CD14-positive monocyte (primary cell): ENCODE measurements around the gene DTX2. TPM values are rescaled to one million over a fixed set of nuclear protein-coding genes. Genes with fewer than 3 reads are reported as not detected.
"Not testable (repeated sequence)": the region's sequence is repeated elsewhere in the genome, so short reads cannot be mapped to it uniquely, and the experiment has no call there.

Experiments
- DNase-seq, 3 donors: peaks; one replicate each; pipeline ENCODE4 v3.0.0-alpha.2; 2011 to 2022
- H2AFZ ChIP-seq: 2 replicates; pipeline ENCODE4 v1.6.0; 2012; ENCODE audit warnings: mild to moderate bottlenecking, low read depth, low read length, inconsistent platforms; ENCODE audit not compliant: insufficient read depth, poor library complexity, severe bottlenecking
- H3K27ac ChIP-seq, 2 donors: 1 replicate in 1 of 2; 2 replicates in 1 of 2; pipeline ENCODE4 v1.5.1; 2012 to 2013; ENCODE audit warnings: low read length in 2 of 2, control low read depth in 1 of 2, inconsistent platforms in 1 of 2, low read depth in 1 of 2, mild to moderate bottlenecking in 1 of 2
- H3K27me3 ChIP-seq, 2 donors: one replicate each; pipeline versions ENCODE4 v1.6.0 to v1.6.1; 2011 to 2013; ENCODE audit warnings: low read length in 2 of 2; ENCODE audit not compliant: control insufficient read depth in 2 of 2, insufficient read depth in 2 of 2
- H3K36me3 ChIP-seq, 2 donors: replicated peaks in 1 of 2; 1 replicate in 1 of 2; 2 replicates in 1 of 2; pipeline versions ENCODE4 v1.5.1 to v1.6.1; 2012 to 2013; ENCODE audit warnings: low read length in 2 of 2, control low read depth in 1 of 2, inconsistent platforms in 1 of 2, mild to moderate bottlenecking in 1 of 2; ENCODE audit not compliant: insufficient read depth in 2 of 2, control insufficient read depth in 1 of 2
- H3K4me1 ChIP-seq, 2 donors: 1 replicate in 1 of 2; 2 replicates in 1 of 2; pipeline versions ENCODE4 v1.5.1 to v1.6.1; 2012 to 2013; ENCODE audit warnings: low read length in 2 of 2, control low read depth in 1 of 2, inconsistent platforms in 1 of 2, mild to moderate bottlenecking in 1 of 2, moderate library complexity in 1 of 2; ENCODE audit not compliant: insufficient read depth in 2 of 2, control insufficient read depth in 1 of 2
- H3K4me2 ChIP-seq: replicated peaks from 2 replicates; pipeline ENCODE3; 2012; ENCODE audit warnings: low read length, moderate library complexity, mild to moderate bottlenecking; ENCODE audit not compliant: poor library complexity, severe bottlenecking; ENCODE audit errors: extremely low read depth
- H3K4me3 ChIP-seq, 3 experiments: fragments of 200-600 bp in 1 of 3; sonication (generic) in 1 of 3; replicated peaks in 1 of 3; 1 replicate in 2 of 3; 2 replicates in 1 of 3; pipeline ENCODE4 v1.5.1; 2011 to 2013; ENCODE audit warnings: low read length in 3 of 3, mild to moderate bottlenecking in 3 of 3, control low read depth in 2 of 3, low read depth in 2 of 3, inconsistent platforms in 1 of 3, moderate library complexity in 1 of 3
- H3K79me2 ChIP-seq: 2 replicates; pipeline ENCODE4 v1.6.0; 2012; ENCODE audit warnings: mild to moderate bottlenecking, control low read depth, inconsistent platforms, low read length, moderate library complexity; ENCODE audit not compliant: insufficient read depth
- H3K9ac ChIP-seq: 2 replicates; pipeline ENCODE4 v1.6.0; 2017; ENCODE audit warnings: low read length, mild to moderate bottlenecking; ENCODE audit not compliant: insufficient read depth, poor library complexity, severe bottlenecking
- H3K9me3 ChIP-seq, 2 donors: replicated peaks in 1 of 2; 1 replicate in 1 of 2; 2 replicates in 1 of 2; pipeline versions ENCODE4 v1.5.1 to v1.6.1; 2012 to 2013; ENCODE audit warnings: low read length in 2 of 2, control low read depth in 1 of 2; ENCODE audit not compliant: control insufficient read depth in 1 of 2, insufficient read depth in 1 of 2
- H4K20me1 ChIP-seq: 2 replicates; pipeline ENCODE4 v1.6.0; 2012; ENCODE audit warnings: mild to moderate bottlenecking, low read length, control low read depth, moderate library complexity; ENCODE audit not compliant: insufficient read depth
- H3K27ac Mint-ChIP-seq, 7 donors: one replicate each; pipeline ENCODE4 v1.8.0; 2020; ENCODE audit warnings: mild to moderate bottlenecking in 7 of 7, mixed read lengths in 7 of 7, moderate library complexity in 6 of 7, inconsistent platforms in 2 of 7
- H3K27me3 Mint-ChIP-seq, 3 donors: one replicate each; pipeline ENCODE4 v1.8.0; 2021 to 2022; ENCODE audit warnings: low read depth in 3 of 3, mild to moderate bottlenecking in 3 of 3, mixed read lengths in 3 of 3, moderate library complexity in 3 of 3, inconsistent platforms in 1 of 3
- H3K36me3 Mint-ChIP-seq, 2 donors: one replicate each; pipeline ENCODE4 v1.8.0; 2020; ENCODE audit warnings: mixed read lengths in 2 of 2, inconsistent platforms in 1 of 2, mild to moderate bottlenecking in 1 of 2
- H3K4me1 Mint-ChIP-seq: one replicate; pipeline ENCODE4 v1.8.0; 2020; ENCODE audit warnings: mild to moderate bottlenecking, mixed read lengths
- H3K4me3 Mint-ChIP-seq, 2 donors: one replicate each; pipeline ENCODE4 v1.8.0; 2020; ENCODE audit warnings: mild to moderate bottlenecking in 2 of 2, mixed read lengths in 2 of 2, moderate library complexity in 1 of 2
- H3K9me3 Mint-ChIP-seq, 7 donors: one replicate each; pipeline ENCODE4 v1.8.0; 2020 to 2022; ENCODE audit warnings: mixed read lengths in 7 of 7, mild to moderate bottlenecking in 6 of 7, moderate library complexity in 6 of 7, inconsistent platforms in 2 of 7
- WGBS: methylation state at CpG from one replicate; pipeline ENCODE4 v1.1.5; 2013; ENCODE audit warnings: missing lambda C conversion rate; ENCODE audit not compliant: insufficient coverage; 5-methylcytosine and 5-hydroxymethylcytosine counted together
- intact Hi-C, 2 donors: fragments of 100-400 bp; cut with micrococcal nuclease; formaldehyde crosslinking; loops; one replicate each; pipeline versions ENCODE4 v1.15.0 to v1.15.1; 2023
- polyA plus RNA-seq, 3 donors: library from polyadenylated mRNA; depleted of rRNA in 1 of 3; unstranded in 2 of 3; stranded (reverse) in 1 of 3; fragments of 300-500 nt in 2 of 3; fragments of >200 nt in 1 of 3; fragmentation: Illumina TruSeq in 2 of 3; gene quantifications; 1 replicate in 2 of 3; 2 replicates in 1 of 3; pipeline ENCODE4 v1.2.3, GENCODE V29; 2012 to 2021

The DTX2 gene
- polyA plus RNA-seq, 3 donors = 11.3 to 35.2 (median 20.2) TPM

- H3K9me3 Mint-ChIP-seq, H3K27ac ChIP-seq, H2AFZ ChIP-seq, H3K9me3 ChIP-seq, H3K4me2 ChIP-seq, H3K4me1 Mint-ChIP-seq, DNase-seq, H3K79me2 ChIP-seq, intact Hi-C loops, H3K27ac Mint-ChIP-seq, H3K4me3 ChIP-seq, H3K4me1 ChIP-seq, H3K27me3 Mint-ChIP-seq, H3K27me3 ChIP-seq, H4K20me1 ChIP-seq, H3K4me3 Mint-ChIP-seq, H3K9ac ChIP-seq: not testable (repeated sequence)
- H3K36me3 ChIP-seq = peaks cover 18 to 25% of the 10 kb centered on the region in 2 donors
- H3K36me3 Mint-ChIP-seq = peaks cover 23 to 31% of the 10 kb centered on the region in 2 donors
- 99% methylated on average over 15 of the region's 24 CpGs for WGBS
These were observed 21.2 kb downstream of the DTX2 start for GRCh38 chr7:76482660-76483059.

- intact Hi-C loops, H3K4me3 ChIP-seq, H3K9me3 Mint-ChIP-seq, H3K4me2 ChIP-seq, H3K4me1 Mint-ChIP-seq, H3K79me2 ChIP-seq, H2AFZ ChIP-seq, H3K27ac Mint-ChIP-seq, H3K27ac ChIP-seq, H4K20me1 ChIP-seq, H3K4me3 Mint-ChIP-seq, H3K27me3 Mint-ChIP-seq, H3K9me3 ChIP-seq, DNase-seq, H3K9ac ChIP-seq, H3K4me1 ChIP-seq, H3K27me3 ChIP-seq: not testable (repeated sequence)
- peaks cover 23 to 31% of the 10 kb centered on the region in 2 donors for H3K36me3 Mint-ChIP-seq
- WGBS = 97% methylated on average over 5 of the region's 17 CpGs
- H3K36me3 ChIP-seq = peaks cover 18 to 25% of the 10 kb centered on the region in 2 donors
These were observed 21.6 kb downstream of the DTX2 start for GRCh38 chr7:76483081-76483480.

GRCh38 chr7:76484456-76484855 lies 22.9 kb downstream of the DTX2 start:
- H3K36me3 ChIP-seq = peaks cover 18 to 25% of the 10 kb centered on the region in 2 donors
- H2AFZ ChIP-seq, H3K27me3 ChIP-seq, H3K4me3 Mint-ChIP-seq, H3K27ac Mint-ChIP-seq, H3K4me3 ChIP-seq, H3K9ac ChIP-seq, H3K9me3 ChIP-seq, H3K4me1 ChIP-seq, DNase-seq, H3K4me1 Mint-ChIP-seq, H3K79me2 ChIP-seq, H3K9me3 Mint-ChIP-seq, H3K27me3 Mint-ChIP-seq, H4K20me1 ChIP-seq, H3K27ac ChIP-seq, H3K4me2 ChIP-seq, intact Hi-C loops: not testable (repeated sequence)
- no CpG with 5 or more reads among the region's 12 CpGs for WGBS
- peaks cover 23 to 31% of the 10 kb centered on the region in 2 donors for H3K36me3 Mint-ChIP-seq

- H3K4me3 ChIP-seq, H3K4me2 ChIP-seq, DNase-seq, H3K27me3 Mint-ChIP-seq, H2AFZ ChIP-seq, H3K9ac ChIP-seq, H3K9me3 ChIP-seq, H3K4me1 ChIP-seq, H3K79me2 ChIP-seq, H3K27ac Mint-ChIP-seq, intact Hi-C loops, H3K27ac ChIP-seq, H3K4me1 Mint-ChIP-seq, H3K27me3 ChIP-seq, H3K9me3 Mint-ChIP-seq, H3K4me3 Mint-ChIP-seq, H4K20me1 ChIP-seq: not testable (repeated sequence)
- peaks cover 16 to 21% of the 10 kb centered on the region in 2 donors for H3K36me3 ChIP-seq
- peaks cover 18 to 21% of the 10 kb centered on the region in 2 donors for H3K36me3 Mint-ChIP-seq
- WGBS = no CpG with 5 or more reads among the region's 20 CpGs
These were observed 24.5 kb downstream of the DTX2 start for GRCh38 chr7:76485822-76486610.
